GM18499 (cell line): ENCODE data around the gene USP8.
"Not testable (repeated sequence)": the region's sequence is repeated elsewhere in the genome, so short reads cannot be mapped to it uniquely, and the experiment has no call there.

ENCODE experiments used
- ATAC-seq: cut with Tn5 transposase; IDR thresholded peaks from one replicate; pipeline ENCODE4 v1.9.1; 2021; ENCODE audit warnings: moderate number of reproducible peaks; ENCODE audit not compliant: insufficient read depth, unreplicated experiment

USP8 gene

GRCh38 chr15:50438251-50438650, 14.0 kb downstream of the USP8 start:
- ATAC-seq = no peak

- no peak for ATAC-seq
Measured at GRCh38 chr15:50440932-50441331, 16.7 kb downstream of the USP8 start.

- no peak for ATAC-seq
Measured at GRCh38 chr15:50452927-50453326, 28.7 kb downstream of the USP8 start.

GRCh38 chr15:50458348-50459112, 34.3 kb downstream of the USP8 start:
- ATAC-seq = no peak

GRCh38 chr15:50463423-50464358, 39.5 kb downstream of the USP8 start:
- ATAC-seq = no peak

DNA sequence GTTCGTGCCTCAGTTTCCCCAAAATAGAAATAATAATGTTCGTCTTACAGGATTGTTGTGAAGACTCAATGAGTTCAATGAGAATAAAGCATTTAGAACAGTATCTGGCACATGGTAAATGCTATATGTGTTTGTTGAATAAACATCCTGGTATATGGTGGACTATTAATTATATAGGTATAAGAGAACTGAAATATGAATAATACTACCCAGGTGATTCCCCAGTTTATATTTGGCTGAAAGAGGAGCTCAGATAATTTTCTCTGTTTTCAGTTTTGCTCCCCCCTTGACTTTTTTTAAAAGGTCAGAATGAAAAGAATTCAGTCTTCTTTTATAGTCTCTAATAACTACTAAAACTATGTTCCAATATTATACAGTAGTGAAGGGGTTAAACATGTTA, 46.9 kb downstream of the USP8 start:
- ATAC-seq = no peak

GRCh38 chr15:50476143-50476542, 51.9 kb downstream of the USP8 start:
- no peak for ATAC-seq

DNA sequence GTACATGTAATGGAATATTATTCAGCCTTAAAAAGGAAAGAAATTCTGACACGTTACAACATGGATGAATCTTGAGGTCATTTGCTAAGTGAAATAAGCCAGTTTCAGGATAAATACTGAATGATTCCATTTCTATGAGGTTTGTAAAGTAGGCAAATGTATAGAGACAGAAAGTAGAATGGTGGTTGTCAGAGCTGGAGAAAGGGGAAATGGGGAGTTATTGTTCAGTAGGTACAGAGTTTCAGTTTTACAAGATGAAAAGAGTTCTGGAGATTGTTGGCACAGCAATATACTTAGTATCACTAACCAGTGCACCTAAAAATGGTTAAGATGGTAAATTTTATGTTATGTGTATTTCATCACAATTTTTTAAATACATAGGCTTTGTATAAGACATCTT, 60.6 kb downstream of the USP8 start:
- ATAC-seq = no peak

- ATAC-seq = no peak
Measured at GRCh38 chr15:50485389-50485788, 61.2 kb downstream of the USP8 start.

- no peak for ATAC-seq
Measured at GRCh38 chr15:50487287-50487686, 63.1 kb downstream of the USP8 start.

DNA sequence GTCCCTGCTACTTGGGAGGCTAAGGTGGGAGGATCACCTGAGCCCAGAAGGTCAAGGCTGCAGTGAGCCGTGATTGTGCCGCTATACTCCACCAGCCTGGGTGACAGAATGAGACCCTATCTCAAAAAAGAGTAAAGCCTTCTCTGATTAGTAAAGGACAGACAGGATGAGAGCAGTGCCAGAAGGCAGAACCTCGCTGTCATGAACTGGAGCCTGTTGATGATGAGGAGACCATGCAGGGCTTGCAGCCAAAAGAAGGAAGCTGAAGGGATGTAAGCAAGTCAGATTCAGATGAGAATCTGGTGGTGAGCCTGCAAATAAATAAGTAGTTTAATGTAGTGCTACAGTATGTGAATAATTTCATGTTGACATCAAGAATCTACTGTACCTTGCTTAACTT, 69.4 kb downstream of the USP8 start:
- ATAC-seq = no peak

- ATAC-seq = not testable (repeated sequence)
Measured at GRCh38 chr15:50494547-50494946, 70.3 kb downstream of the USP8 start.

DNA sequence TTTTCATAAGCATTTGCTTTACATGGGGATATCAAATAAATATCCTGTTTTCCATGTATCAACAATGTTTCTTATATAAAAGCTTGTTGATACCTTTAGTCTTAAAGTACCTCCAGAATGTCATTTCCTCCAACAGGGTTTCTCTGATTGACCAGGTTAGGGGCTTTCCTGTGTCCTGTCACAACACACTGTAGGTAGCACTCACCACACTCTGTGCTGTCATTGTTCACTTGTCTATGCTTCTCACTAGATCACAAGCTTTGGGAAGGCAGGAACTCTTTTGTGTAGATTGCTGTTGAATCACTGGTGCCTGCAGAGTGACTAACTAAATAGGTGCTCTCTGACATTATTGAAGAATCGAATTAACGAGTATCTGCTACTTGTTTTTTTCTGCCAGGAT, 72.5 kb downstream of the USP8 start:
- ATAC-seq = no peak

DNA sequence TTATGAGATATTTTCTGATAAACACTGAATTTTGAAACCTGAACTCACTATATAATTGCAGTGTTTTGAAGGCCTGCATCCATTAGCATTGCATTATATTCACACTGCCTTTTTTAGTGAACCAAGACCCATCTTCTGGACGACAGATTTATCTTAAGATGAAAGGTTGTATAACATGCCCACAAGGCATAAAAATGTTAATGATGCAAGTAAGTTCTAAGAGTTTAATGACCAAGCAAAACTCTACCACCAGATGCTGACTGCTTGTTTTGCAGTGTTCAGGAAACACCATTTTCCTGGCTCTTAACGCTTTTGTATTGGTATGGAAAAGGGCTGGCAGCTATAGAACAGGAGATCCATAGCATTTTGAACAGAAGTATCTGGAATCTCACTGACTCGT, 76.1 kb downstream of the USP8 start:
- ATAC-seq = no peak

DNA sequence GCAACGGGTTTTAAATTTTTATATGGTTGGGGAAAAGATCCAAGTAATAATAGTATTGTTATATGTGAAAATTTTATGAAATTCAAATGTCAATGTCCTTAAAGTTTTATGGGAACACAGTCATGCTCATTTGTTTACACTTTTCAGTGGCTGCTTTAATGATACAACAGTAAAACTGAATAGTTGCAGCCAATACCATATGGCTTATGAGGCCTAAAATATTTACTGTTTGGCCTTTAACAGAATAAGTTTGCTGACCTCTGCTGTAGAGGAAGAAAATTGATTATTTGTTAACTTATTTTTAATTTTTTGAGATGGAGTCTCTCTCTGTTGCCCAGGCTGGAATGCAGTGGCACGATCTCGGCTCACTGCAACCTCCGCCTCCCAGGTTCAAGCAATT, 77.6 kb downstream of the USP8 start:
- ATAC-seq = no peak

- ATAC-seq = no peak
Measured at GRCh38 chr15:50503144-50503543, 78.9 kb downstream of the USP8 start.

DNA sequence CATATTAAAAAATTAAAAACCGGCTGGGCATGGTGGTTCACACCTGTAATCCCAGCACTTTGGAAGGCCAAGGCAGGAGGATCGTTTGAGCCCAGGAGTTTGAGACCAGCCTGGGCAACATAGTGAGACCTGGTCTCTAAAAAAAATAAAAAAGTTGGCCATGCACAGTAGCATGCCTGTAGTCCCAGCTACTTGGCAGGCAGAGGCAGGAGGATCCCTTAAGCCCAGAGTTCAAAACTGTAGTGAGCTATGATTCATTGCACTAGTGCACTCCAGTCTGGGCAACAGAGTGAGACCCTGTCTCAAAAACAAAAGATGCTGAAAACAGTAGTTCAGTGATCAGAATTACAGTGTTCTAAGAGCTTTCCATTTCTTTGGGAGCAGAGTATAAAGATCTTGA, 81.5 kb downstream of the USP8 start:
- ATAC-seq = not testable (repeated sequence)

- no peak for ATAC-seq
Measured at GRCh38 chr15:50506121-50506520, 81.9 kb downstream of the USP8 start.

GRCh38 chr15:50513001-50513400, 88.8 kb downstream of the USP8 start:
- no peak for ATAC-seq

DNA sequence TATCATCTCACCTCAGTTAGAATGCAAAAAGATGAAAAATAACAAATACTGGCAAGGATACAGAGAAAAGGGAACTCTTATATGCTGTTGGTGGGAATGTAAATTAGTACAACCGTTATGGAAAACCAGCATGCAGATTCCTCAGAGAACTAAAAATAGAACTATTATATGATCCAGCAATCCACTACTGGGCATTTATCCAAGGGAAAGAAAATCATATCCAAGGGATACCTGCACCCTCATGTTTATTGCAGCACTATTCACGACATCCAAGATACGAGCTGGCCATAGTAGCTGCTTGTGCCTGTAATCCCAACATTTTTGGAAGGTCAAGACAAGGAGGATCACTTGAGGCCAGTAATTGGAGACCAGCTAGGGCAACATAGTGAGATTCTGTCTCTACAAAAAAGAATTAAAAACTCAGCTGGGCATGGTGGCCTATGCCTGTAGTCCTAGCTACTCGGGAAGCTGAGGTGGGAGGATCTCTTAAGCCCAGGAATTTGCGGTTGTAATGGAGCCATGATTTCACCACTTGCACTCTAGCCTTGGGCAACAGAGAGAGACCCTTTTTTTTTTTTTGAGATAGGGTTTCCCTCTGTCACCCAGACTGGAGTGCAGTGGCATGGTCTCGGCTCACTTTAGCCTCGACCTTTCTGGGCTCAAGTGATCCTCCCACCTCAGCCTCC, 95.7 kb downstream of the USP8 start:
- ATAC-seq = no peak

DNA sequence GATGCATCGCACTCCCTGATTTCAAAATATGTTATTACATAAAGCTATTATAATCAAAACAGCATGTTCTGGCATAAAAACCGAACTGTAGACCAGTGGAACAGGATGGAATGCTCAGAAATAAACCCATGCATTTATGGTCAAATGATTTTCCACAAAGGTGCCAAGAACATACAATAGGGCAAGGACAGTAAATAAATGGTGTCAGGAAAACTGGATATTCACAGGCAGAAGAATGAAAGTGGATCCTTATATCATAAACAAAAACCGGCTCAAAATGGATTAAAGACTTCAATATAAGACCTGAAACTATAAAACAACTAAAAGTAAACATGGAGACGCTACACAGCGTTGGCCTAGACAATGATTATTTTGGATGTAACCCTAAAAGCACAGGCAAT, 99.6 kb downstream of the USP8 start:
- ATAC-seq = no peak
